HL-60 (cell line): Measurements from ENCODE around the gene CAD.

Experiments used
- DNase-seq, 2 experiments: peaks; one replicate each; pipeline ENCODE4 v3.0.0-alpha.2; 2010 to 2020; ENCODE audit warnings: low read depth in 1 of 2, low spot score in 1 of 2
- H3K27ac ChIP-seq: fragments of 250-450 bp; sonication (Bioruptor Pico); replicated peaks from 2 replicates; pipeline ENCODE4 v1.5.1; 2020; ENCODE audit warnings: mild to moderate bottlenecking, moderate library complexity
- H3K27me3 ChIP-seq: fragments of 250-450 bp; sonication (Bioruptor Pico); 2 replicates; pipeline ENCODE4 v1.5.1; 2021; ENCODE audit warnings: mild to moderate bottlenecking, moderate library complexity; ENCODE audit not compliant: insufficient read depth, poor library complexity, severe bottlenecking
- H3K4me3 ChIP-seq: replicated peaks from 2 replicates; pipeline ENCODE4 v1.5.1; 2011; ENCODE audit warnings: mild to moderate bottlenecking, control low read depth, low read length; ENCODE audit not compliant: insufficient read depth
- GABPA ChIP-seq: IDR thresholded peaks from 2 replicates; pipeline ENCODE4 v1.6.1; 2012; ENCODE audit warnings: low read depth
- POLR2AphosphoS5 ChIP-seq: IDR thresholded peaks from 2 replicates; pipeline ENCODE4 v1.6.1; 2012; ENCODE audit warnings: low read depth
- REST ChIP-seq: IDR thresholded peaks from 2 replicates; pipeline ENCODE4 v1.6.1; 2012; ENCODE audit warnings: low read depth; ENCODE audit not compliant: insufficient replicate concordance
- SPI1 ChIP-seq: IDR thresholded peaks from 2 replicates; pipeline ENCODE4 v1.6.1; 2012; ENCODE audit warnings: low read depth, mild to moderate bottlenecking, borderline replicate concordance
- TF ChIP-seq, protein P1 (sequence below): IDR thresholded peaks from one replicate; pipeline ENCODE4 v1.5.1; 2011; ENCODE audit warnings: low read length, control low read depth, inconsistent platforms; ENCODE audit not compliant: insufficient read depth

Gene CAD

GRCh38 chr2:27218614-27219013, 1.4 kb downstream of the CAD start:
- no peak for TF ChIP-seq GABPA
- TF ChIP-seq SPI1: peak; percentile 73; the same call in 1 of the 2 replicates
- no peak for DNase-seq
- Histone ChIP-seq H3K27ac (peak overlapping the region; percentile 88; the same call in 1 of the 2 replicates), H3K4me3 (peak overlapping the region; percentile 61), H3K27me3 (no peaks in the 10 kb centered on the region)

GRCh38 chr2:27219091-27219490, 1.9 kb downstream of the CAD start:
- H3K27me3 ChIP-seq: no peaks in the 10 kb centered on the region
- H3K4me3 ChIP-seq: no peak overlapping the region
- no peak overlapping the region for H3K27ac ChIP-seq
- DNase-seq: no peak
- no peak for TF ChIP-seq POLR2AphosphoS5
- TF ChIP-seq GABPA: no peak
- no peak for TF ChIP-seq REST
- TF ChIP-seq SPI1: no peak
- TF ChIP-seq, protein P1, sequence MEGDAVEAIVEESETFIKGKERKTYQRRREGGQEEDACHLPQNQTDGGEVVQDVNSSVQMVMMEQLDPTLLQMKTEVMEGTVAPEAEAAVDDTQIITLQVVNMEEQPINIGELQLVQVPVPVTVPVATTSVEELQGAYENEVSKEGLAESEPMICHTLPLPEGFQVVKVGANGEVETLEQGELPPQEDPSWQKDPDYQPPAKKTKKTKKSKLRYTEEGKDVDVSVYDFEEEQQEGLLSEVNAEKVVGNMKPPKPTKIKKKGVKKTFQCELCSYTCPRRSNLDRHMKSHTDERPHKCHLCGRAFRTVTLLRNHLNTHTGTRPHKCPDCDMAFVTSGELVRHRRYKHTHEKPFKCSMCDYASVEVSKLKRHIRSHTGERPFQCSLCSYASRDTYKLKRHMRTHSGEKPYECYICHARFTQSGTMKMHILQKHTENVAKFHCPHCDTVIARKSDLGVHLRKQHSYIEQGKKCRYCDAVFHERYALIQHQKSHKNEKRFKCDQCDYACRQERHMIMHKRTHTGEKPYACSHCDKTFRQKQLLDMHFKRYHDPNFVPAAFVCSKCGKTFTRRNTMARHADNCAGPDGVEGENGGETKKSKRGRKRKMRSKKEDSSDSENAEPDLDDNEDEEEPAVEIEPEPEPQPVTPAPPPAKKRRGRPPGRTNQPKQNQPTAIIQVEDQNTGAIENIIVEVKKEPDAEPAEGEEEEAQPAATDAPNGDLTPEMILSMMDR: no peak

DNA sequence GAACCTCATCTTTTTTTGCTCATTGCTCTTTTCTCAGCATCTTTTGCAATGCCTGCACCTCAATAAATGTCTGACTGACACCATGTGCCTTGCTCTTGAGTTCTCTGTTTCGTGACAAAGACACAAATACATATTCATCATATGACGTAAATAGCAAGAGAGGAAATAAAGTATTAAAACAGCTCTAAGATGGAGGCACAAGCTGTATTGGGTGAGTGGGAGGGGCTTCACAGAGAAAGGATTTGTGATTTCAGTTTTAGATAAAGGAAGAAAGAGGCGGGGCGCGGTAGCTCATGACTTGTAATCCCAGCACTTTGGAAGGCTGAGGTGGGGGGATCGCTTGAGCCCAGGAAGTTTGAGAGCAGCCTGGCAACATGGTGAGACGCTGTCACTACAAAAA, 2.9 kb downstream of the CAD start:
- H3K4me3 ChIP-seq: no peak overlapping the region
- H3K27ac ChIP-seq: no peak overlapping the region
- no peak for DNase-seq
- H3K27me3 ChIP-seq: no peaks in the 10 kb centered on the region
- TF ChIP-seq, protein P1: no peak
- TF ChIP-seq REST: no peak
- no peak for TF ChIP-seq GABPA
- TF ChIP-seq SPI1: no peak
- no peak for TF ChIP-seq POLR2AphosphoS5

DNA sequence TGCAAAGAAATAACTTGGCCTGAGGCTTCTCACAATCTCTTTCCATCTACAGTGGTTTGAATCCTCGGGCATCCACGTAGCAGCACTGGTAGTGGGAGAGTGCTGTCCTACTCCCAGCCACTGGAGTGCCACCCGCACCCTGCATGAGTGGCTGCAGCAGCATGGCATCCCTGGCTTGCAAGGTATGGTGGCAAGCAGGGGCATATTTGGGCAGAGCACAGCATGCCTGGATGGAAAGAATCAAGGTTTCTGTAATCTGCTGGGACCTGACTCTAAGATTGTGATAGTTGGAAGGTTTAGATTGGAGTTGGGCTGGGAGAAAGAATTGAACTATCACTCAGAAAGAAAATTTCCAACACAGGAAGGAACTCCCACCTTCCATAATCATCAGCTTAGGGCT, 4.0 kb downstream of the CAD start:
- H3K27ac ChIP-seq: no peak overlapping the region
- TF ChIP-seq REST (no peak), POLR2AphosphoS5 (no peak), GABPA (no peak), SPI1 (no peak)
- TF ChIP-seq, protein P1: no peak
- DNase-seq: no peak
- no peak overlapping the region for H3K4me3 ChIP-seq
- H3K27me3 ChIP-seq: no peaks in the 10 kb centered on the region
